ENCODE results near the gene VPS37B. TPM values are rescaled to one million over a fixed set of nuclear protein-coding genes. Genes with fewer than 3 reads are reported as not detected.
A peak's percentile ranks its signal among the peaks of the same experiment; 100 is the strongest.

VPS37B gene
- total and polyA plus RNA-seq, 2 of the 8 experiments (the other 6 are each of a cell fraction or from before 2014, with no cell fraction given), result 11.9 to 15.7 TPM

DNA sequence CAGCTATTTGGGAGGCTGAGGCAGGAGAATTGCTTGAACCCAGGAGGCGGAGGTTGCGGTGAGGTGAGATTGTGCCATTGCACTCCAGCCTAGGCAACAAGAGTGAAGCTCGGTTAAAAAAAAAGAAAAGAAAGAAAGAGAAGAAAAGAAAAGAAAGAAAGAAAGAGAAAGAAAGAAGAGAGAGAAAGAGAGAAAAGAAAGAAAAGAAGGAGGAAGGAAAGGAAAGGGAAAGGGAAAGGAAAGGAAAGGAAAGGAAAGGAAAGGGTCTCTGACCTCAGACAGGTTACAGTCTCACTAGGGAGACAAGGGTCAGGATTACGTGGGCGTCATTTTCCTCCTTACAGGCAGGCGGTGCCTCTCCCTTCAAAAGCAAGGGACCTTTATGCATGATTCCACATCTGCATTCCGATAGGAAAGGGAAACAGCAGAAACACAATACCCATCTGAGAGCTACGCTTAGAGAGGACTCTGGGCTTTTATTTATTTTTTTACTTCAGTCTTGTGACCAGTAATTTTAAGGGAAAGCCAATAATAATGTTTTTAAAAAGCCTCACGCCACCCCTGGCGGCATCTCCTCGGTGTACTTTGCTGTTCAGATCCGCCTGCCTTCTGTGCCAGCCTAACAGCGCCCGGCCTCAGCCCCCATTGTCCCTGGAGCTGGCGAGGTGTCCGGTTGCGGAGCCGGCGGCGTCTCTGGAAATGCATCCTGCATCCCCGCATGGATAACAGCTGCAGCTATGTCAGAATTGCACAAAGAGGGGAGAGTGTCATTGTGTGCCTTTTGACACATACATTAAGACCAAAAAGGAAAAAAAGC is 61.6 kb downstream of the VPS37B start:
- Histone ChIP-seq H4K5ac (ENCODE audit: insufficient read length, low read depth, low read length) (no peak overlapping the region), H3K4ac (replicated peaks; ENCODE audit: insufficient read length, low read depth, low read length) (no peak overlapping the region), H3K18ac (ENCODE audit: extremely low read depth, low read length) (peak overlapping the region; percentile 4; the same call in 1 of the 2 replicates), H2BK120ac (replicated peaks; ENCODE audit: low read depth, low read length) (no peak overlapping the region), H2AFZ (ENCODE audit: low read length) (peak overlapping the region; percentile 84; the same call in 1 of the 2 replicates), H3K23ac (ENCODE audit: insufficient read length) (no peak overlapping the region), H2AK5ac (ENCODE audit: low read depth, low read length) (no peak overlapping the region), H4K20me1 (replicated peaks in 1 of 2; ENCODE audit: control insufficient read depth in 1 of 2, insufficient read depth in 2 of 2, low read length in 2 of 2) (peaks cover 10 to 11% of the 10 kb centered on the region in 2 experiments), H3K79me2 (ENCODE audit: control insufficient read depth in 1 of 2, insufficient read depth in 2 of 2, low read length in 2 of 2) (no peaks in the 10 kb centered on the region; a peak in 1 of 4 replicates), H3K14ac (ENCODE audit: insufficient read length) (no peak overlapping the region), H3K9me3 (ENCODE audit: insufficient read depth in 2 of 2, low read depth in 1 of 2, low read length in 1 of 2) (no peaks in the 10 kb centered on the region), H3K9ac (replicated peaks in 1 of 4; ENCODE audit: extremely low read depth in 1 of 4, low read depth in 3 of 4, low read length in 3 of 4) (no peak overlapping the region; a peak in 2 of 7 replicates), H3K56ac (replicated peaks; ENCODE audit: insufficient read length, low read depth, low read length) (no peak overlapping the region), H3K4me1 (replicated peaks in 1 of 4; ENCODE audit: control insufficient read depth in 3 of 4, insufficient read depth in 4 of 4, low read length in 3 of 4) (peaks cover 0 to 13% (median 0%) of the 10 kb centered on the region in 4 experiments; a peak in 3 of 7 replicates), H2BK12ac (ENCODE audit: low read depth, low read length) (no peak overlapping the region), H2BK5ac (ENCODE audit: low read depth, low read length) (no peak overlapping the region), H4K91ac (replicated peaks; ENCODE audit: insufficient read length, low read length) (no peak overlapping the region), H3K79me1 (ENCODE audit: low read depth, low read length) (peaks cover 8% of the 10 kb centered on the region; the same call in 1 of the 2 replicates), H2BK20ac (ENCODE audit: low read length) (no peak overlapping the region), H3K4me2 (ENCODE audit: insufficient read depth in 1 of 2, low read depth in 2 of 2, low read length in 2 of 2) (peak overlapping the region; percentile 82 to 95), H4K8ac (ENCODE audit: extremely low read depth, insufficient read depth, low read length) (no peak overlapping the region), H2BK15ac (ENCODE audit: low read length) (no peak overlapping the region), H3K27me3 (replicated peaks in 1 of 4; ENCODE audit: control insufficient read depth in 3 of 4, extremely low read depth in 1 of 4, insufficient read depth in 3 of 4, low read length in 3 of 4) (peaks cover 2 to 30% (median 22%) of the 10 kb centered on the region in 4 experiments), H3K4me3 (ENCODE audit: extremely low read depth in 1 of 4, insufficient read depth in 2 of 4, low read depth in 3 of 4, low read length in 4 of 4) (peak overlapping the region; percentile 44 to 61 (median 58); a peak in 7 of 8 replicates), H3K23me2 (ENCODE audit: low read depth, low read length) (peaks cover 13% of the 10 kb centered on the region; the same call in 1 of the 2 replicates), H3K36me3 (ENCODE audit: control insufficient read depth in 2 of 4, insufficient read depth in 4 of 4, low read length in 3 of 4) (no peaks in the 10 kb centered on the region; a peak in 1 of 8 replicates), H3K27ac (ENCODE audit: low read depth, low read length) (no peak overlapping the region)
- ChIA-PET POLR2A (ENCODE audit: partially characterized antibody) (interaction anchor here (0.8 to 2.0 kb wide), 4 partner anchors 11 to 267 kb away, joined by 3 to 6 read pairs (median 3); partner anchors contain the start of gene OGFOD2), CTCF (ENCODE audit: partially characterized antibody) (interaction anchor here (0.7 to 4.3 kb wide), 8 partner anchors 10 to 146 kb away, joined by 3 to 29 read pairs (median 4); no protein-coding TSS in a partner anchor)
- peak in 1 of 2 experiments; percentile 25 for DNase-seq (ENCODE audit: low read depth in 1 of 2, low spot score in 2 of 2)
- no peak for FAIRE-seq
- WGBS, 2 experiments (ENCODE audit: extremely low coverage in 1 of 2, insufficient coverage in 1 of 2, insufficient read length in 1 of 2, insufficient replicate concordance in 2 of 2, low coverage in 1 of 2, low lambda C conversion rate in 2 of 2, missing lambda C conversion rate in 1 of 2), result 10% methylated on average over 20 of the region's 21 CpGs; no CpG with 5 or more reads in 1 of the 2 experiments
- TF ChIP-seq CHD1 (IDR thresholded peaks at IDR 0.05; ENCODE audit: low read depth, low read length), result no peak
- TF ChIP-seq, protein P1, sequence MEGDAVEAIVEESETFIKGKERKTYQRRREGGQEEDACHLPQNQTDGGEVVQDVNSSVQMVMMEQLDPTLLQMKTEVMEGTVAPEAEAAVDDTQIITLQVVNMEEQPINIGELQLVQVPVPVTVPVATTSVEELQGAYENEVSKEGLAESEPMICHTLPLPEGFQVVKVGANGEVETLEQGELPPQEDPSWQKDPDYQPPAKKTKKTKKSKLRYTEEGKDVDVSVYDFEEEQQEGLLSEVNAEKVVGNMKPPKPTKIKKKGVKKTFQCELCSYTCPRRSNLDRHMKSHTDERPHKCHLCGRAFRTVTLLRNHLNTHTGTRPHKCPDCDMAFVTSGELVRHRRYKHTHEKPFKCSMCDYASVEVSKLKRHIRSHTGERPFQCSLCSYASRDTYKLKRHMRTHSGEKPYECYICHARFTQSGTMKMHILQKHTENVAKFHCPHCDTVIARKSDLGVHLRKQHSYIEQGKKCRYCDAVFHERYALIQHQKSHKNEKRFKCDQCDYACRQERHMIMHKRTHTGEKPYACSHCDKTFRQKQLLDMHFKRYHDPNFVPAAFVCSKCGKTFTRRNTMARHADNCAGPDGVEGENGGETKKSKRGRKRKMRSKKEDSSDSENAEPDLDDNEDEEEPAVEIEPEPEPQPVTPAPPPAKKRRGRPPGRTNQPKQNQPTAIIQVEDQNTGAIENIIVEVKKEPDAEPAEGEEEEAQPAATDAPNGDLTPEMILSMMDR (IDR thresholded peaks at IDR 0.05; ENCODE audit: control extremely low read depth in 1 of 3, insufficient read depth in 1 of 3, low read depth in 1 of 3, low read length in 3 of 3), result peak in 1 of 3 experiments; percentile 19; a peak in 1 of 4 replicates
- peak; percentile 50 for TF ChIP-seq TAF1 (IDR thresholded peaks at IDR 0.05; ENCODE audit: low read depth, low read length)
- no peak for TF ChIP-seq TEAD4 (IDR thresholded peaks at IDR 0.05; ENCODE audit: low read depth, low read length)
- peak; percentile 72 for TF ChIP-seq SAP30 (IDR thresholded peaks at IDR 0.05; ENCODE audit: insufficient read depth, insufficient replicate concordance, low read length)
- peak; percentile 62 for TF ChIP-seq ASH2L (IDR thresholded peaks at IDR 0.05; ENCODE audit: low read length)
- TF ChIP-seq CTBP2 (IDR thresholded peaks at IDR 0.05; ENCODE audit: borderline replicate concordance, insufficient read depth, insufficient read length, low read length), result no peak
- TF ChIP-seq YY1 (IDR thresholded peaks at IDR 0.05; ENCODE audit: low read depth, low read length), result 0 out of 2 replicates have a peak, but pooled peaks have one; percentile 32

Data from H1 (cell line).